ENCODE measurements around the gene DYRK1A. TPM values are rescaled to one million over a fixed set of nuclear protein-coding genes. Genes with fewer than 3 reads are reported as not detected.

The DYRK1A gene
- total RNA-seq, 1 donor from 2014 or later = 108 TPM

GRCh38 chr21:37532868-37533780 lies 166.6 kb downstream of the DYRK1A start:
- no peaks in the 10 kb centered on the region for H3K36me3 ChIP-seq
- Mint-ChIP-seq H3K4me3 (no peak overlapping the region), H3K4me1 (peaks cover 3% of the 10 kb centered on the region), H3K9me3 (peaks cover 11% of the 10 kb centered on the region), H3K27ac (no peak overlapping the region), H3K36me3 (peaks cover 1% of the 10 kb centered on the region), H3K27me3 (ENCODE audit: insufficient read depth, low read depth) (peaks cover 5% of the 10 kb centered on the region)
- peaks cover 11% of the 10 kb centered on the region for H3K4me1 ChIP-seq
- H3F3A ChIP-seq (ENCODE audit: low read depth) = no peaks in the 10 kb centered on the region
- H4K20me1 ChIP-seq (ENCODE audit: low read depth) = no peaks in the 10 kb centered on the region
- no peaks in the 10 kb centered on the region for H3K79me2 ChIP-seq (ENCODE audit: low read depth)
- TF ChIP-seq EZH2 (IDR thresholded peaks at IDR 0.05) (no peak), EZH2phosphoT487 (IDR thresholded peaks at IDR 0.05) (no peak), CTCF (IDR thresholded peaks at IDR 0.05) (no peak)
- no peaks in the 10 kb centered on the region for H3K27me3 ChIP-seq
- H3K4me2 ChIP-seq = no peak overlapping the region
- no peaks in the 10 kb centered on the region for H3K9me3 ChIP-seq (ENCODE audit: low read depth)
- H3K27ac ChIP-seq = no peak overlapping the region
- no peak overlapping the region for H3K4me3 ChIP-seq
- no peak overlapping the region for H3K9ac ChIP-seq
- H2AFZ ChIP-seq (replicated peaks) = no peak overlapping the region
- DNase-seq (ENCODE audit: low spot score) = no peak

- Mint-ChIP-seq H3K36me3 (peaks cover 1% of the 10 kb centered on the region), H3K27ac (no peak overlapping the region), H3K27me3 (ENCODE audit: insufficient read depth, low read depth) (peaks cover 5% of the 10 kb centered on the region), H3K4me3 (no peak overlapping the region), H3K9me3 (peaks cover 11% of the 10 kb centered on the region), H3K4me1 (peaks cover 3% of the 10 kb centered on the region)
- Histone ChIP-seq H3K9ac (no peak overlapping the region), H2AFZ (replicated peaks) (no peak overlapping the region), H3K4me1 (peaks cover 11% of the 10 kb centered on the region), H3K9me3 (ENCODE audit: low read depth) (no peaks in the 10 kb centered on the region), H3K36me3 (no peaks in the 10 kb centered on the region), H3F3A (ENCODE audit: low read depth) (no peaks in the 10 kb centered on the region), H4K20me1 (ENCODE audit: low read depth) (no peaks in the 10 kb centered on the region), H3K4me3 (no peak overlapping the region), H3K79me2 (ENCODE audit: low read depth) (no peaks in the 10 kb centered on the region), H3K4me2 (no peak overlapping the region), H3K27me3 (no peaks in the 10 kb centered on the region), H3K27ac (no peak overlapping the region)
- TF ChIP-seq EZH2phosphoT487 (IDR thresholded peaks at IDR 0.05) = no peak
- no peak for TF ChIP-seq CTCF (IDR thresholded peaks at IDR 0.05)
- TF ChIP-seq EZH2 (IDR thresholded peaks at IDR 0.05) = no peak
- no peak for DNase-seq (ENCODE audit: low spot score)
Observed at GRCh38 chr21:37534431-37534830, 167.9 kb downstream of the DYRK1A start.

DNA sequence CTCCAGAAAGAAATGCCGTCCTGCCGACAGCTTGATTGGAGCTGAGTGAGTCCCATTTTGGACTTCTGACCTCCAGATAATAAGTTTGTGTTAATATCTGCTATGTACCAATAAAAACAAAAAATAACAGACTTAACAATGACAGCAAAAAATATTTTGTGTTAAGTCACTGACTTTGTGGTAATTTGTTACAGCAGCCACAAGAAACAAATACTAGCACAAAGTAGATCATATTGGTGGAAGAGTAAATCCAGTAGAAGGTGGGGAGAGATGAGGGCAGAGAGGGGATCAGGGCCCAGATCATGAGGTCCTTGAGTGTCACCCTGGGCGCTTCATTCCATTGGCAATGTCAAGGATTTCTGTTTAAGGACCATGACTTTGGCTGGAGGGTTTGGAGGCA lies 168.6 kb downstream of the DYRK1A start:
- DNase-seq (ENCODE audit: low spot score) = no peak
- Mint-ChIP-seq H3K36me3 (peaks cover 1% of the 10 kb centered on the region), H3K27me3 (ENCODE audit: insufficient read depth, low read depth) (peaks cover 5% of the 10 kb centered on the region), H3K27ac (no peak overlapping the region), H3K4me3 (no peak overlapping the region), H3K4me1 (peaks cover 3% of the 10 kb centered on the region), H3K9me3 (peaks cover 11% of the 10 kb centered on the region)
- TF ChIP-seq EZH2 (IDR thresholded peaks at IDR 0.05) (no peak), EZH2phosphoT487 (IDR thresholded peaks at IDR 0.05) (no peak), CTCF (IDR thresholded peaks at IDR 0.05) (no peak)
- H3K9me3 ChIP-seq (ENCODE audit: low read depth) = no peaks in the 10 kb centered on the region
- no peak overlapping the region for H3K9ac ChIP-seq
- no peaks in the 10 kb centered on the region for H3F3A ChIP-seq (ENCODE audit: low read depth)
- H3K36me3 ChIP-seq = no peaks in the 10 kb centered on the region
- H3K79me2 ChIP-seq (ENCODE audit: low read depth) = no peaks in the 10 kb centered on the region
- no peaks in the 10 kb centered on the region for H3K27me3 ChIP-seq
- H3K27ac ChIP-seq = no peak overlapping the region
- H4K20me1 ChIP-seq (ENCODE audit: low read depth) = no peaks in the 10 kb centered on the region
- H3K4me2 ChIP-seq = no peak overlapping the region
- peaks cover 11% of the 10 kb centered on the region for H3K4me1 ChIP-seq
- H3K4me3 ChIP-seq = no peak overlapping the region
- no peak overlapping the region for H2AFZ ChIP-seq (replicated peaks)

Measured in neural progenitor cell (in vitro differentiated cells).